ENCODE results near the gene GPR160. TPM values are rescaled to one million over a fixed set of nuclear protein-coding genes. Genes with fewer than 3 reads are reported as not detected.

The GPR160 gene
- total and polyA plus RNA-seq, 2 of the 13 experiments (the other 11 are each of a cell fraction or from before 2014, with no cell fraction given), result 12.1 to 23.2 TPM

DNA sequence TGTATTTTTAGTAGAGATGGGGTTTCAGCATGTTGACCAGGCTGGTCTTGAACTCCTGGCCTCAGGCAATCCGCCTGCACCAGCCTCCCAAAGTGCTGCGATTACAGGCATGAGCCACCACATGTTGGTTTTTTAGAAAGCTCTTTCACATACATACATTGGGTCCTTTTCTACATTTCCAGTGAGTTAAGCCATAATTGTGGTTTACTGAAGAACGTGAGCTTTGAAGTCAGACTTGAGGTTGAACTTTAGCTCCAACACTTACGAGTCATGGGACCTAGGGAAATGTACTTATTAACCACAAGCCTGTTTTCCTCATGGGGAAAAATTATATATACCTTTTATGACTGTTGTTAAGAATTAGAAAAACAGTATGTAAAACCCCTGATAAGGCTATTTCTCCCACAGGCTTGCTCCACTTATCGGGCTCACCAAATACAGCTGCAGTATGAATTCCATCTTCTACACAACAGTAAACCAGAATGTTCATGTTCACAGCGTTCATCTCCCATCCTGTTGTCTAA lies 39.0 kb downstream of the GPR160 start (continued):
- TF ChIP-seq PRPF4 (IDR thresholded peaks at IDR 0.05; ENCODE audit: low read depth, low read length, poor library complexity, severe bottlenecking), result no peak
- no peak for TF ChIP-seq ZNF446 (CRISPR knock-in tag; IDR thresholded peaks at IDR 0.05)
- no peak for TF ChIP-seq ZNF788 (CRISPR knock-in tag; IDR thresholded peaks at IDR 0.05; ENCODE audit: borderline replicate concordance)
- TF ChIP-seq MYNN (CRISPR knock-in tag; IDR thresholded peaks at IDR 0.05; ENCODE audit: low read depth), result no peak
- TF ChIP-seq RXRB (CRISPR knock-in tag; IDR thresholded peaks at IDR 0.05; ENCODE audit: borderline replicate concordance), result no peak
- no peak for TF ChIP-seq NRL (CRISPR knock-in tag; IDR thresholded peaks at IDR 0.05; ENCODE audit: borderline replicate concordance)
- peak; percentile 61 for TF ChIP-seq POGZ (CRISPR knock-in tag; IDR thresholded peaks at IDR 0.05)
- no peak for TF ChIP-seq TGIF2 (CRISPR knock-in tag; IDR thresholded peaks at IDR 0.05)
- no peak for TF ChIP-seq HCFC1 (IDR thresholded peaks at IDR 0.05; ENCODE audit: low read depth, low read length)
- TF ChIP-seq ATF7-NPFF (CRISPR knock-in tag; IDR thresholded peaks at IDR 0.05; ENCODE audit: low read depth), result no peak
- no peak for TF ChIP-seq AHR (CRISPR knock-in tag; IDR thresholded peaks at IDR 0.05)
- TF ChIP-seq ELF4 (CRISPR knock-in tag; IDR thresholded peaks at IDR 0.05; ENCODE audit: borderline replicate concordance), result no peak
- no peak for TF ChIP-seq GABPB1 (CRISPR knock-in tag; IDR thresholded peaks at IDR 0.05)
- no peak for TF ChIP-seq EZH2 (conservative IDR thresholded peaks at IDR 0.05; ENCODE audit: low read depth, low read length)
- peak; percentile 62 for TF ChIP-seq GATAD2A (CRISPR knock-in tag; IDR thresholded peaks at IDR 0.05)
- TF ChIP-seq, protein P1, sequence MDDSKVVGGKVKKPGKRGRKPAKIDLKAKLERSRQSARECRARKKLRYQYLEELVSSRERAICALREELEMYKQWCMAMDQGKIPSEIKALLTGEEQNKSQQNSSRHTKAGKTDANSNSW (CRISPR knock-in tag; IDR thresholded peaks at IDR 0.05; ENCODE audit: borderline replicate concordance), result no peak
- no peak for TF ChIP-seq HOXD1 (CRISPR knock-in tag; IDR thresholded peaks at IDR 0.05)
- TF ChIP-seq, protein P2, sequence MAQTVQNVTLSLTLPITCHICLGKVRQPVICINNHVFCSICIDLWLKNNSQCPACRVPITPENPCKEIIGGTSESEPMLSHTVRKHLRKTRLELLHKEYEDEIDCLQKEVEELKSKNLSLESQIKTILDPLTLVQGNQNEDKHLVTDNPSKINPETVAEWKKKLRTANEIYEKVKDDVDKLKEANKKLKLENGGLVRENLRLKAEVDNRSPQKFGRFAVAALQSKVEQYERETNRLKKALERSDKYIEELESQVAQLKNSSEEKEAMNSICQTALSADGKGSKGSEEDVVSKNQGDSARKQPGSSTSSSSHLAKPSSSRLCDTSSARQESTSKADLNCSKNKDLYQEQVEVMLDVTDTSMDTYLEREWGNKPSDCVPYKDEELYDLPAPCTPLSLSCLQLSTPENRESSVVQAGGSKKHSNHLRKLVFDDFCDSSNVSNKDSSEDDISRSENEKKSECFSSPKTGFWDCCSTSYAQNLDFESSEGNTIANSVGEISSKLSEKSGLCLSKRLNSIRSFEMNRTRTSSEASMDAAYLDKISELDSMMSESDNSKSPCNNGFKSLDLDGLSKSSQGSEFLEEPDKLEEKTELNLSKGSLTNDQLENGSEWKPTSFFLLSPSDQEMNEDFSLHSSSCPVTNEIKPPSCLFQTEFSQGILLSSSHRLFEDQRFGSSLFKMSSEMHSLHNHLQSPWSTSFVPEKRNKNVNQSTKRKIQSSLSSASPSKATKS (CRISPR knock-in tag; IDR thresholded peaks at IDR 0.05), result no peak
- TF ChIP-seq, protein P3, sequence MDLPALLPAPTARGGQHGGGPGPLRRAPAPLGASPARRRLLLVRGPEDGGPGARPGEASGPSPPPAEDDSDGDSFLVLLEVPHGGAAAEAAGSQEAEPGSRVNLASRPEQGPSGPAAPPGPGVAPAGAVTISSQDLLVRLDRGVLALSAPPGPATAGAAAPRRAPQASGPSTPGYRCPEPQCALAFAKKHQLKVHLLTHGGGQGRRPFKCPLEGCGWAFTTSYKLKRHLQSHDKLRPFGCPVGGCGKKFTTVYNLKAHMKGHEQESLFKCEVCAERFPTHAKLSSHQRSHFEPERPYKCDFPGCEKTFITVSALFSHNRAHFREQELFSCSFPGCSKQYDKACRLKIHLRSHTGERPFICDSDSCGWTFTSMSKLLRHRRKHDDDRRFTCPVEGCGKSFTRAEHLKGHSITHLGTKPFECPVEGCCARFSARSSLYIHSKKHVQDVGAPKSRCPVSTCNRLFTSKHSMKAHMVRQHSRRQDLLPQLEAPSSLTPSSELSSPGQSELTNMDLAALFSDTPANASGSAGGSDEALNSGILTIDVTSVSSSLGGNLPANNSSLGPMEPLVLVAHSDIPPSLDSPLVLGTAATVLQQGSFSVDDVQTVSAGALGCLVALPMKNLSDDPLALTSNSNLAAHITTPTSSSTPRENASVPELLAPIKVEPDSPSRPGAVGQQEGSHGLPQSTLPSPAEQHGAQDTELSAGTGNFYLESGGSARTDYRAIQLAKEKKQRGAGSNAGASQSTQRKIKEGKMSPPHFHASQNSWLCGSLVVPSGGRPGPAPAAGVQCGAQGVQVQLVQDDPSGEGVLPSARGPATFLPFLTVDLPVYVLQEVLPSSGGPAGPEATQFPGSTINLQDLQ (CRISPR knock-in tag; IDR thresholded peaks at IDR 0.05), result no peak
- no peak for TF ChIP-seq FIP1L1 (IDR thresholded peaks at IDR 0.05; ENCODE audit: borderline replicate concordance, insufficient read depth, low read depth, low read length)
- 0 out of 2 replicates have a peak, but pooled peaks have one; percentile 26 for TF ChIP-seq ZNF772 (CRISPR knock-in tag; IDR thresholded peaks at IDR 0.05)
- peak; percentile 32; the same call in 1 of the 2 replicates for TF ChIP-seq CEBPG (CRISPR knock-in tag; IDR thresholded peaks at IDR 0.05)
- TF ChIP-seq ELF1 (CRISPR knock-in tag; IDR thresholded peaks at IDR 0.05), result 0 out of 2 replicates have a peak, but pooled peaks have one; percentile 8
- TF ChIP-seq SMAD1 (CRISPR knock-in tag; IDR thresholded peaks at IDR 0.05; ENCODE audit: borderline replicate concordance, low read depth), result no peak
- no peak for TF ChIP-seq GATAD1 (CRISPR knock-in tag; IDR thresholded peaks at IDR 0.05)
- no peak for TF ChIP-seq SCMH1 (CRISPR knock-in tag; IDR thresholded peaks at IDR 0.05; ENCODE audit: borderline replicate concordance)
- no peak for TF ChIP-seq RBAK (CRISPR knock-in tag; IDR thresholded peaks at IDR 0.05)
- no peak for TF ChIP-seq KLF11 (CRISPR knock-in tag; IDR thresholded peaks at IDR 0.05)
- peak; percentile 61; the same call in 1 of the 2 replicates for TF ChIP-seq KDM1A (CRISPR knock-in tag; IDR thresholded peaks at IDR 0.05)
- no peak for TF ChIP-seq HOXA7 (CRISPR knock-in tag; IDR thresholded peaks at IDR 0.05)
